Activated T-cell treated with anti-CD3 and anti-CD28 coated beads for 1 hour (primary cell): ENCODE measurements around the gene MMD2.
A peak's percentile ranks its signal among the peaks of the same experiment; 100 is the strongest.
"Not testable (repeated sequence)": the region's sequence is repeated elsewhere in the genome, so short reads cannot be mapped to it uniquely, and the experiment has no call there.

Experiments
- DNase-seq: peaks from one replicate; pipeline ENCODE4 v3.0.0-alpha.2; 2020; ENCODE audit warnings: low read depth

The MMD2 gene

DNA sequence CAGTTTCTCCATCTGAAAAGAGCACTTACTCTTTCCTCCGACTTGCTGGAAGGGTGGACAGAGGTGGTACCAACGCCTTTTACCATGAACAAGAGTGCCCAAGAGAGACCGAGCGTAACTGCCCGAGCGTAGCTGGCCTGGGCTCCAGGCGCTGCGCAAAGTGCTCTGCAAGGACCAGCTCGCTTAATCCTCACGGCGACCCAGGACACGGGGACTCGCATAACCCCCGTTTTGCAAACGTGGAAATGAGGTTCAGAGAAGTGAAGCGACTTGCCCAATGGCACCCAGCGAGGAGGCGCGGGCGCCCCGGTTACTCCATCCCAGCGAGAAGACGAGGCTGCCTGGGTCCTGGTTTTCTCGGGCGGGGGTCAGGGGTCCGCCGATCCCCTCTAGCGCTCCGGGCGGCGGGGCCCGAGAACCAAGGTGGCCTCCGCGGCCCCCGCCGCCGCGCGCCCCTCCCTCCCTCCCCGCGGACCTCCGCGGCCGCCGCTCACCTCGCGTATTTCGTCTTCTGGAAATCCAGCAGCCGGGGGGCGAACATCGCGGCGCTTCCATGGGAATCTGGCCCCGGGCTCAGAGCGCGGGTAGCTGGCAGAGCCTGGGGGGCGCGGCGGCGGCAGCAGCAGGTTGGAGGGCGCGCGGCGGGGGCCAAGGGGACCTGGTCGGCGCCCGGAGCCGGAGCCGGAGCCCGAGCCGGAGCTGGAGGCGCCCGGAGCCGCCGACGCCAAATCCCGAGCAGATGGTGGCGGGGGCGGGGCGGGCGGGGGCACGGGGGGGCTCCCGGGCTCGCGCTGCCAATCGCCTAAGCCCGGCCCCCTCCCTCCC, at the start of gene MMD2:
TSS of gene MMD2 (minus strand) at position 711 of the 825 bp plus-strand sequence. CDS start at position 541, 170 bp downstream.
- no peak for DNase-seq

DNA sequence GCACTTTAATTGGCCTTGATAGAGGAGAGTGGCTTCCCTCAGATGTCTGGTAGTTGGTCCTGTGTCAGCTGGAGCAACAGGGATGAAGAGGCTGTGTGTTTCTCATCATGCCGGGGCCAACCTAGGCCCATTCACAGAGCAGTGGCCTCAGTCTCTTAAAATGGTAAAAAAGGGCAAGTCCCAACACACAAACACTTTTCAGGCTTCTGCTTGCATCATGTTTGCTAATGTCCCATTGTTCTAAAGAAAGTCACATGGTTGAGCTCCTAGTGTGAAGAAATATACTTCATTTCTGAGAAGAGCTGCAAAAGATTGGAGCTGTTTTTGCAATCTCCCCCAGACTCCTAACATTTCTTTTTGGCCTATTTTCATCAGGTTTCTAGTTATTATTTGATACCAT, 46.1 kb upstream of the MMD2 start:
- DNase-seq: no peak

DNA sequence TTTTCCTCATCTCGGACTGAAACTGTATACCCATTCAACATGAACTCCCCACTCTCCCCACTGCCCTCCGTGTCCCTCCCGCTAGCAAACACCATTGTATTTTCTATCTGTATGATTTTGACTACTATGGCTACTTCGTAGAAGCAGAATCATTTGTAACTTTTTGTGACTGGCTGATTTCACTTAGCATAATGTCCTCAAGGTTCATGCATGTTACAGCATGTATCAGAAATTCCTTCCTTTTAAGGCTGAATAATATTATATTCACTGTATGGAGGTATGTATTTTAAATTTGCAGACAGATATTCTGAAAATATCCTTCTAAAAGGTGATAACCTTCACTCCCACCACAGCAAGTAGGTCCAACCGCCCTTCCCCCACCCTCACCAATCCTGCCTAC, 42.9 kb upstream of the MMD2 start:
- DNase-seq: no peak

GRCh38 chr7:5001003-5001402, 42.0 kb upstream of the MMD2 start:
- DNase-seq: no peak

DNA sequence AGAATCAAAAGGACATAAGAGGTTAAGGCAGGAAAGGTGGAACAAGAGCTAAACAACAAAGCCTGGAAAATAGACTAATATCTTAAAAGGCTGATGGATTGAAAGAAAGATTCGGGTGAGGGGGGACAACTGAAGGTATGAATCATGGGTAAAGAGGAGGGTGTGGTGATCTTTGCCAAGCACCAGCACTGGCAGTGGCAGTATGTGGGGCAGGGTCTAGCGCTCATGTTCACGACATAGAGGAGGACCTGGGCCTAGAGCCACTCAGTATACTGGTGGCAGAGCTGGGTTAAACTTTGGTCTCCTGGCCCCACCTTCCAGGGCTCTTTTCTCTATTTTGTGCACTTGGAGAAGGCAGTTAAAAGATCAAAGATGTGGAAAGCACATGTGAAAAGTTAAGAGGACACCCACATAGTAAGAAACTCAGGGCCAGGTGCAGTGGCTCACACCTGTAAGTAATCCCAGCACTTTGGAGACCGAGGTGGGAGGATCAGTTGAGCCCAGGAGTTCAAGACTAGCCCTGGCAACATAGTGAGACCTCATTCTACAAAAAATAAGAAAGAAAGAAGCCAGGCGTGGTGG, 40.5 kb upstream of the MMD2 start:
- no peak for DNase-seq

DNA sequence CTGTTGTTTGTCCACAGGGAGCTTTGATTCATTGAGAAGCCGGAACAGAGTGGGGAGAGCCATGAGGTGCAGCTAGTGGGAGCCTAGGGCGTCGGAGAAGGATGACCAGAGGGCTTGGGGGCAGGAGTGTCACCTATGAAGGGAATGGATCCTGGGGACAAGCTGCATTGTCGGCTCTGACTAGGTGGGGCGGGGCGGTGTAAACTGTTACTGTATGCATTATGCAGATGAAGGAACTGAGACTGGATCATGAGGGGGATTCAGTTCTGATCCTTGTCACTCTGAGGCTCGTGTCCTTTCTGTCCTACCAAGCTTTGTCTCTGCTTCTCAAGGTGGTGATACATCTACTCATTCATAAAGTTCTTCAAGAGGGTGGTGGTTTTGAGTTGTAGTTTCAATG, 39.9 kb upstream of the MMD2 start:
- DNase-seq: no peak

- DNase-seq: no peak
Observed at GRCh38 chr7:4998244-4998643, 39.3 kb upstream of the MMD2 start.

DNA sequence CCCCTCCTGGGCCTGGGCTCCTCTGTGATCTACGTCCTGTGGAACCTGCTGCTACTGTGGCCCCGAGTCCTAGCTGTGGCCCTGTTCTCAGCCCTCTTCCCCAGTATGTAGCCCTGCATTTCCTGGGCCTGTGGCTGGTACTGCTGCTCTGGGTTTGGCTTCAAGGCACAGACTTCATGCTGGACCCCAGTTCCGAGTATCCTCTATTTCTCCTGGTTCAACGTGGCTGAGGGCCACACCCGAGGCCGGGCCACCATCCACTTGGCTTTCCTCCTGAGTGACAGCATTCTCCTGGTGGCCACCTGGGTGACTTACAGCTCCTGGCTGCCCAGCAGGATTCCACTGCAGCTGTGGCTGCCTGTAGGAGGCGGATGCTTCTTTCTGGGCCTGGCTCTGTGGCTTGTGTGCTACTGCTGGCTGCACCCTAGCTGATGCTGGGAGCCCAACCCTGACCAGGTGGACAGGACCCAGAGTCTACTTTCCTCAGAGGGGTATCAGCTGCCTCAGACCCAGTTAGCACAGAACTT, 37.8 kb upstream of the MMD2 start:
- DNase-seq: no peak

- no peak for DNase-seq
Observed at GRCh38 chr7:4995429-4995969, 36.5 kb upstream of the MMD2 start.

GRCh38 chr7:4993471-4993870, 34.5 kb upstream of the MMD2 start:
- DNase-seq: no peak

GRCh38 chr7:4982741-4983140, 23.8 kb upstream of the MMD2 start:
- DNase-seq: not testable (repeated sequence)

- not testable (repeated sequence) for DNase-seq
Observed at GRCh38 chr7:4981295-4981890, 22.4 kb upstream of the MMD2 start.

GRCh38 chr7:4975626-4976025, 16.6 kb upstream of the MMD2 start:
- not testable (repeated sequence) for DNase-seq

GRCh38 chr7:4973728-4974198, 14.8 kb upstream of the MMD2 start:
- peak; percentile 96 for DNase-seq

GRCh38 chr7:4972446-4972845, 13.5 kb upstream of the MMD2 start:
- not testable (repeated sequence) for DNase-seq

GRCh38 chr7:4965295-4966022, 6.5 kb upstream of the MMD2 start:
- no peak for DNase-seq

- DNase-seq: no peak
Observed at GRCh38 chr7:4964506-4964905, 5.5 kb upstream of the MMD2 start.

- DNase-seq: no peak
Observed at GRCh38 chr7:4962872-4963775, 4.1 kb upstream of the MMD2 start.

DNA sequence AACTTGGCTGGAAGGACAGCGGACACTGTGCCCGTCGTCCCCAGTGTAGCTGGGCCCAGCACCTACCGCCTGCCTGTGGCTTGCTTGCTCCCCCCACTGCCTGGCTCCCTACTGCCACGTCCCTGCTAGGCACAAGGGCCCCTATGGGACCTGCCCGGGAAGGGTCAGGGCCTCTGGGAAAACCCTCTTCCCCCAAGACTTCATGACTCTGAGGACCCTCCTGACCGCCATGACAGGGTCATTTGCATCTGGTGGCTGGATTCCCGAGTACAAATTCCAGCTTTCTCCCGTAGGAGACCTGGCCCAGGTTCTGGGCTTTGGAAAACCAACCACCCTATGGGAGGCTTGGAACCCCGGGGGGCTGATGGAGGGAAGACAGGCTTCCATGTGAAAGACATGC, 1.4 kb upstream of the MMD2 start:
- DNase-seq: no peak

GRCh38 chr7:4959893-4960292, 906 bp upstream of the MMD2 start:
- no peak for DNase-seq

DNA sequence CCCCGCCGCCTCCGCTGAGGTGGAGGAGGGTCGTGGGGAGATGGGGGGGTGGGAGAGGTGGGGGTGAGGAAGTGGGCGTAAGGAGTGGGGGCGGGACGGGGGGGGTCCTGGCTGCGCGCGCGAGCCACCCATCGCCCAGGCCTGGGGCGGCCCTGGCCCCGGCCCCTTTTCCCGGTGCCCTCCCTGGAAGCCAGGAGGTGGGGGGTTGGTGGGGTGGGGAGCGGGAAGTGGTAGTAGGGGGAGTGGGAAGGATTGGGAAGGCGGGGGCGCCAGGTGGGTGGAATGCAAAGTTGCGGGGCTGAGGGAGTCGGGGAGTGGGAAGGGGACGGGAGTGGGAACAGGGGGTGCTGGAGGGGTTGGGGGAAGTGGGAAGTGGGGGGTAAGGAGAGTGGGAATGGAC, 319 bp upstream of the MMD2 start:
- no peak for DNase-seq
